SIG-M5 (cell line): ENCODE results near the gene LAMTOR2.

ENCODE experiments used
- DNase-seq: peaks from one replicate; lab custom pipeline; 2025; lab: John Stamatoyannopoulos, UW

Gene LAMTOR2

GRCh38 chr1:156076609-156077429 is 22.2 kb downstream of the LAMTOR2 start:
- no peak for DNase-seq

- DNase-seq = no peak
These were observed 22.8 kb downstream of the LAMTOR2 start for GRCh38 chr1:156077430-156077760.

- no peak for DNase-seq
These were observed 24.1 kb downstream of the LAMTOR2 start for GRCh38 chr1:156078728-156079127.

GRCh38 chr1:156079762-156080161 is 25.2 kb downstream of the LAMTOR2 start:
- DNase-seq = no peak

- no peak for DNase-seq
These were observed 25.8 kb downstream of the LAMTOR2 start for GRCh38 chr1:156080241-156080862.

GRCh38 chr1:156080863-156081179 is 26.2 kb downstream of the LAMTOR2 start:
- no peak for DNase-seq

GRCh38 chr1:156081180-156081916 is 26.8 kb downstream of the LAMTOR2 start:
- no peak for DNase-seq

- no peak for DNase-seq
These were observed 27.3 kb downstream of the LAMTOR2 start for GRCh38 chr1:156081917-156082308.

GRCh38 chr1:156082309-156083091 is 27.9 kb downstream of the LAMTOR2 start, which contains the start of gene MEX3A:
Gene MEX3A (minus strand): TSS chr1:156082465. CDS start chr1:156081998, 467 bp downstream.
- DNase-seq = no peak

- DNase-seq = no peak
These were observed 29.5 kb downstream of the LAMTOR2 start for GRCh38 chr1:156083800-156084790.

GRCh38 chr1:156086256-156086662 is 31.7 kb downstream of the LAMTOR2 start:
- DNase-seq = no peak

GRCh38 chr1:156089704-156090103 is 35.1 kb downstream of the LAMTOR2 start:
- no peak for DNase-seq

- DNase-seq = no peak
These were observed 35.7 kb downstream of the LAMTOR2 start for GRCh38 chr1:156090138-156090839.

- DNase-seq = no peak
These were observed 36.2 kb downstream of the LAMTOR2 start for GRCh38 chr1:156090840-156091188.

GRCh38 chr1:156091610-156092009 is 37.0 kb downstream of the LAMTOR2 start:
- DNase-seq = no peak

GRCh38 chr1:156095906-156096508 is 41.4 kb downstream of the LAMTOR2 start:
- DNase-seq = no peak

- no peak for DNase-seq
These were observed 42.2 kb downstream of the LAMTOR2 start for GRCh38 chr1:156096640-156097391.

- no peak for DNase-seq
These were observed 43.1 kb downstream of the LAMTOR2 start for GRCh38 chr1:156097499-156098178.

GRCh38 chr1:156098784-156099183 is 44.2 kb downstream of the LAMTOR2 start:
- no peak for DNase-seq
